Smooth muscle cell (in vitro differentiated cells): ENCODE measurements around the gene GABRG3. TPM values are rescaled to one million over a fixed set of nuclear protein-coding genes. Genes with fewer than 3 reads are reported as not detected.

ENCODE experiments used
- DNase-seq: peaks from one replicate; lab custom pipeline; 2025; ENCODE audit not compliant: unreplicated experiment; lab: John Stamatoyannopoulos, UW
- H2AFZ ChIP-seq: fragments of 200-600 bp; sonication (generic); 2 replicates; pipeline ENCODE4 v1.6.0; 2016; ENCODE audit warnings: antibody characterized with exemption, low read depth, mild to moderate bottlenecking
- H3F3A ChIP-seq: fragments of 200-600 bp; sonication (generic); 2 replicates; pipeline ENCODE4 v1.6.0; 2017; ENCODE audit warnings: antibody characterized with exemption, low read depth
- H3K27ac ChIP-seq: fragments of 200-600 bp; sonication (generic); 2 replicates; pipeline ENCODE4 v1.5.1; 2016; ENCODE audit warnings: low read depth, mild to moderate bottlenecking
- H3K27me3 ChIP-seq: fragments of 200-600 bp; sonication (generic); 2 replicates; pipeline ENCODE4 v1.6.1; 2016; ENCODE audit warnings: low read depth, mild to moderate bottlenecking
- H3K36me3 ChIP-seq: fragments of 200-600 bp; sonication (generic); 2 replicates; pipeline ENCODE4 v1.5.1; 2016; ENCODE audit warnings: low read depth
- H3K4me1 ChIP-seq: fragments of 200-600 bp; sonication (generic); 2 replicates; pipeline ENCODE4 v1.5.1; 2016; ENCODE audit warnings: low read depth
- H3K4me2 ChIP-seq: fragments of 200-600 bp; sonication (generic); 2 replicates; pipeline ENCODE4 v1.6.0; 2016; ENCODE audit warnings: mild to moderate bottlenecking
- H3K4me3 ChIP-seq: fragments of 200-600 bp; sonication (generic); 2 replicates; pipeline ENCODE4 v1.5.1; 2016; ENCODE audit warnings: mild to moderate bottlenecking
- H3K79me2 ChIP-seq: fragments of 200-600 bp; sonication (generic); 2 replicates; pipeline ENCODE4 v1.6.0; 2016; ENCODE audit warnings: low read depth, mild to moderate bottlenecking
- H3K9ac ChIP-seq: fragments of 200-600 bp; sonication (generic); 2 replicates; pipeline ENCODE4 v1.6.0; 2016; ENCODE audit warnings: low read depth
- H3K9me3 ChIP-seq: fragments of 200-600 bp; sonication (generic); replicated peaks from 2 replicates; pipeline ENCODE4 v1.5.1; 2016; ENCODE audit warnings: low read depth
- H4K20me1 ChIP-seq: fragments of 200-600 bp; sonication (generic); 2 replicates; pipeline ENCODE4 v1.6.0; 2016; ENCODE audit warnings: low read depth
- CTCF ChIP-seq: fragments of 200-600 bp; sonication (generic); IDR thresholded peaks from 2 replicates; pipeline ENCODE4 v1.5.1; 2017; ENCODE audit warnings: borderline replicate concordance, mild to moderate bottlenecking, antibody characterized with exemption; ENCODE audit not compliant: insufficient read depth, poor library complexity, severe bottlenecking
- WGBS: methylation state at CpG from one replicate; pipeline ENCODE4 v1.1.7; 2016; ENCODE audit warnings: low lambda C conversion rate; 5-methylcytosine and 5-hydroxymethylcytosine counted together
- polyA plus RNA-seq: library from polyadenylated mRNA; unstranded; fragments of >200 nt; fragmentation: Nextera tagmentation; extraction: Ambion mirVana; gene quantifications from 2 replicates; pipeline ENCODE4 v1.2.1, GENCODE V29; 2016
- total RNA-seq: library from RNA; depleted of rRNA; stranded (reverse); fragments of >200 nt; gene quantifications from 2 replicates; pipeline ENCODE4 v1.2.3, GENCODE V29; 2014

The GABRG3 gene
- total and polyA plus RNA-seq, 2 experiments from 2014 or later = under 0.01 TPM; not detected in 1

- no peak for DNase-seq
- H3K79me2 ChIP-seq = no peaks in the 10 kb centered on the region
- H3K27ac ChIP-seq = no peak overlapping the region
- H3F3A ChIP-seq = no peaks in the 10 kb centered on the region
- H3K36me3 ChIP-seq = no peaks in the 10 kb centered on the region
- no peaks in the 10 kb centered on the region for H3K4me1 ChIP-seq
- H3K4me2 ChIP-seq = no peak overlapping the region
- H2AFZ ChIP-seq = no peak overlapping the region
- no peaks in the 10 kb centered on the region for H4K20me1 ChIP-seq
- H3K9ac ChIP-seq = no peak overlapping the region
- H3K4me3 ChIP-seq = no peak overlapping the region
- 88% methylated on average over 6 of the region's 6 CpGs for WGBS
- no peak for TF ChIP-seq CTCF
- no peaks in the 10 kb centered on the region for H3K27me3 ChIP-seq
- H3K9me3 ChIP-seq = no peaks in the 10 kb centered on the region
Measured at GRCh38 chr15:27250223-27250622, 279.2 kb downstream of the GABRG3 start.

GRCh38 chr15:27254055-27254454, 283.1 kb downstream of the GABRG3 start:
- DNase-seq = no peak
- H4K20me1 ChIP-seq = no peaks in the 10 kb centered on the region
- TF ChIP-seq CTCF = no peak
- no peaks in the 10 kb centered on the region for H3K9me3 ChIP-seq
- no peak overlapping the region for H3K4me2 ChIP-seq
- H3K79me2 ChIP-seq = no peaks in the 10 kb centered on the region
- H3F3A ChIP-seq = no peaks in the 10 kb centered on the region
- no peaks in the 10 kb centered on the region for H3K27me3 ChIP-seq
- no peak overlapping the region for H3K4me3 ChIP-seq
- no peaks in the 10 kb centered on the region for H3K36me3 ChIP-seq
- H3K27ac ChIP-seq = no peak overlapping the region
- 89% methylated on average over 9 of the region's 9 CpGs for WGBS
- H3K4me1 ChIP-seq = no peaks in the 10 kb centered on the region
- no peak overlapping the region for H3K9ac ChIP-seq
- H2AFZ ChIP-seq = no peak overlapping the region

- no peak overlapping the region for H3K4me3 ChIP-seq
- no peaks in the 10 kb centered on the region for H3K27me3 ChIP-seq
- no peak for TF ChIP-seq CTCF
- no peaks in the 10 kb centered on the region for H4K20me1 ChIP-seq
- no peaks in the 10 kb centered on the region for H3F3A ChIP-seq
- H2AFZ ChIP-seq = no peak overlapping the region
- no peaks in the 10 kb centered on the region for H3K36me3 ChIP-seq
- H3K27ac ChIP-seq = no peak overlapping the region
- H3K9me3 ChIP-seq = no peaks in the 10 kb centered on the region
- no peak overlapping the region for H3K4me2 ChIP-seq
- no peaks in the 10 kb centered on the region for H3K4me1 ChIP-seq
- 93% methylated on average over 3 of the region's 3 CpGs for WGBS
- no peaks in the 10 kb centered on the region for H3K79me2 ChIP-seq
- no peak overlapping the region for H3K9ac ChIP-seq
- no peak for DNase-seq
Measured at GRCh38 chr15:27254801-27255200, 283.8 kb downstream of the GABRG3 start.

- Histone ChIP-seq H3K27me3 (no peaks in the 10 kb centered on the region), H3K4me1 (no peaks in the 10 kb centered on the region), H3K9ac (no peak overlapping the region), H3F3A (no peaks in the 10 kb centered on the region), H2AFZ (no peak overlapping the region), H3K4me3 (no peak overlapping the region), H3K4me2 (no peak overlapping the region), H4K20me1 (no peaks in the 10 kb centered on the region), H3K27ac (no peak overlapping the region), H3K79me2 (no peaks in the 10 kb centered on the region), H3K9me3 (no peaks in the 10 kb centered on the region), H3K36me3 (no peaks in the 10 kb centered on the region)
- 90% methylated on average over 4 of the region's 5 CpGs for WGBS
- TF ChIP-seq CTCF = no peak
- no peak for DNase-seq
Measured at GRCh38 chr15:27256446-27256845, 285.5 kb downstream of the GABRG3 start.
